GM21515 (cell line): Measurements from ENCODE around the gene FAM89A.

ENCODE experiments used
- ATAC-seq: cut with Tn5 transposase; IDR thresholded peaks from one replicate; pipeline ENCODE4 v1.9.1; 2021; ENCODE audit not compliant: unreplicated experiment

FAM89A gene

DNA sequence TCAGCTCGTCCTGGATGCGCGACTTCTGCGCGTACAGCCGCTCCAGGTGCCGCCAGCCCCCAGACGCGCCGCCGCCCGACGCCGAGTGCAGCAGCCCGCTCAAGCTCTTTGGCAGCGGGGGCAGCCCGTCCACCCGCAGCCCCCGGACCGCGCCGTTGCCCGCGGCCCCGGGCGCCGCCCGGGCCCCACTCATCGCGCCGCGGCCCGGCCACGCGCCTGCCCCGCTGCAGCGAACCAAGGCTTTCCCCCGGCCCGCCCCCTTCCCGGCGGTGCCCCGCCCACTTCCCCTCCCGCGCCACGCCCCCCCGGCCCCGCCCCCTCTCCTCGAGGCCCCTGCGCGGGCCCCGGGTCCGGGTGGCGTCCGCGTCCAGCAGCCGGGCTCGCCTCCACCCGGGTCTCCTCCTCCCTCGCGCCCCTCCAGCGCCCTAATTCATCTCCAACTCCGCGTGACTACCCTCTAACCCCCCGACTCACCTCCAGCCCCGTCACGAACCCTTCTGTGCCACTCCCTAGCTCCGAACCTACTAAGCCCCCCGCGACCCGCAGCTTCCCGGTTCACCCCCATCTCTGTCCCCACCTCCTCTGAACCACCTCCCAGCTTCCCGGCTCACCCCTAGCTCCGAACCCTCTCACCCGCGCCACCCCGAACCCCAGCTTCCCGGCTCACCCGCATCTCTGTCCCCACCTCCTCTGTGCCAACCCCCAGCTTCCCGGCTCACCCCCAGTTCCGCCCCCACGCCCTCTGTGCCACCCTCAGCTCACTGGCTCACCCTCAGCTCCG is at the start of gene FAM89A:
Gene FAM89A (minus strand): TSS at position 236 of the 781 bp plus-strand sequence. CDS start 43 bp downstream, at position 193.
- ATAC-seq = peak; percentile 66

DNA sequence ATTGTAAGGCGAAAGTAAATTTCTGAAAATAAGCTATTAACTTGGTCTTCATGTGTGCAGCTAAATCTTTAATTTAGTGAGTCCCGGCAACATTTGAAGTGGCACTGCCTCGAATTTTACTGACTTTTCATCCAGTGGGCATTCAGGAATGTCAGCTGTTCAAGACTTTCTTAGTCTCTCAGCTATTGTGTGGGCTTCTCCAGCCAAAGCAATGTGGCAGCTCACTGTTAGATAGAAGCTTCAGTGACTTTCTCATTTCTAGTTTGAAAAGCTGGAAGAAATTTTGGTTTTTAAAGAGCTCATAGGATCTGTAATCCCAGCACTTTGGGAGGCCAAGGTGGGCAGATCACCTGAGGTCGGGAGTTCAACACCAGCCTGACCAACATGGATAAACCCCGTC is 44.3 kb upstream of the FAM89A start:
- no peak for ATAC-seq

DNA sequence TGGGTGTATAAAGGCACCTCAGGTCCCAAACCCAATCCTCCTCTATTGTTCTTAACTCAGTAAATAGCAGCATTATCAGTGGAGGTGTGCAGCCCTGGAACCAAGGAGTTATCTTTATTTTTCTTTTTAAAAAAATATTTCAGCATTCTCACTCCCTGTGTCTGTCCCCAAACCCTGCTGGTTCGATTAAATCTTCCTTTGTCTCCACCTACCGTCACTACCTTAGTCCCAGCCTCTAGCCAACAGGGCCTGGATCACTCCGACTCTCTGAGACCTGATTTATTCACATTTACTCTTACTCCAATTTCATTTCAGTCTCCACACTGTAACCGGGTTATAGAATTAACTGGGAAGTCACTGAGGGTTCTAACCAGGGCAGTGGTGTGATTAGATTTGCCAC is 39.1 kb upstream of the FAM89A start:
- ATAC-seq = no peak

DNA sequence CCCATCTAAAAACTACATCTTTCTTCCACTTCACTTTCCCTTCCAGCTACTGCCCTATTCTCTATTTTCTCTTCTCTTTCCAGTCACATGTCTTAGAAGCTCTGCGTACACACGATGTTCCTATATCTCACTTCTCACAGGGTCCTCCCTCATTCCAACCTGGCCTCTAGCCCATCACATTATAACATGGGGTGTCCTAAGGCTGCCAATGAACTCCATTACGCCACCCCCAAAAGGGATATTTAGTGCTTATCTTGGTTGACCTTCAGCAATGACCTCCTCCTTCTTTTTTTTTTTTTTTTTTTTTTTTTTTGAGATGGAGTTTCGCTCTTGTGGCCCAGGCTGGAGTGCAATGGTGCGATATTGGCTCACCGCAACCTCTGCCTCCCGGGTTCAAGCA is 38.2 kb upstream of the FAM89A start:
- ATAC-seq = no peak

DNA sequence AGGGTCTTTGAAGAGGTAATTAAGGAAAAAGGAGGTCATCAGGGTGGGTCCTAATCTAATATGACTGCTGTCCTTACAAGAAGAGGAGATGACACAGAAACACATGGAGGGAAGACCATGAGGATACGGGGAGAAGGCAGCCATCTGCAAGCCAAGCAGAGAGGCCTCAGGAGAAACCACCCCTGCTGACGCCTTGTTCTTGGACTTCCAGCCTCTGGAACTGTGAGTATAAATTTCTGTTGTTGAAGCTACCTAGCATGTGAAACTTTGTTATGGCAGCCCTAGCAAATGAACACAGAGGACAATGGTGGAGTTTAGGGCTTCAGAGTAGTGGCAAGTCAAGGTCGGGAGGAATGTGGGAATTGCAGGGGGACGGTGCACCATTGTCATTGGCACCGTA is 36.7 kb upstream of the FAM89A start:
- ATAC-seq = no peak

DNA sequence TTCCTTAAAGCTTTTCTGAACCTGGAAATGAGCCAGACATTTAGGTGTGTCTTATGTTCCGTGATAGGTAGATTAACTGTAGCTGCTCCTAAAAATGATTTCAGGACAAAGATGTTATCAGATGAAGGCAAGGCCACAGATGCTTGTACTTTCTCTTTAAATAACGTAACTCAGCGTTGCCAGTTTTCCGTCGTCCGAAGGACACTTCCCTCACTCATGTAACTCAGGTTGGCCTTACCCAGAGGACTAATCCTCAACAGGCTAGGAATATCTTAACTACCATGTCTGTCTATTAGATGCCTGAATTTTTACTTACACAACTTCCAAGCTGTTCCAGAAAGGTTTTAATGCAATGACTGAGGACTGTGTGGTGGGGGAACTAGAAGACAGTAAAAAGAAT is 35.4 kb upstream of the FAM89A start:
- no peak for ATAC-seq

DNA sequence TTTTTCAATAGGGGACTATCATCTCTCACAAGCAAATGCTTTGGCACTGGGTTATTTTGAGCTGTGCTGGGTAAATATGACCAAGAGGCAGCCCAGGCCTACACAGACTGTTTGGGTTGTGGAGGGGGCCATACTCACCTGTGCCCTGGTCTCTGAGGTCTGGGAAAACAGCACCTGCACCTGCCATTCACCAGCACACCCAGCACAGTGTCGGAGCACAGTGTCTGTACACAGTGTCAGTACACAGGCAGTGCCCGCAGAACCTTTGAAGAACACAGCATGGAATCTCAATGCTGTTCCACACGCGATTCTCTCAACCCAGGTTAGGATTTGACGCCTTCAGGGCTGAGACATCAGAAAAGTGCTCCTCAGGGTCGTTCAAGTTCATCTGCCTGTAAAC is 35.0 kb upstream of the FAM89A start:
- ATAC-seq = no peak

DNA sequence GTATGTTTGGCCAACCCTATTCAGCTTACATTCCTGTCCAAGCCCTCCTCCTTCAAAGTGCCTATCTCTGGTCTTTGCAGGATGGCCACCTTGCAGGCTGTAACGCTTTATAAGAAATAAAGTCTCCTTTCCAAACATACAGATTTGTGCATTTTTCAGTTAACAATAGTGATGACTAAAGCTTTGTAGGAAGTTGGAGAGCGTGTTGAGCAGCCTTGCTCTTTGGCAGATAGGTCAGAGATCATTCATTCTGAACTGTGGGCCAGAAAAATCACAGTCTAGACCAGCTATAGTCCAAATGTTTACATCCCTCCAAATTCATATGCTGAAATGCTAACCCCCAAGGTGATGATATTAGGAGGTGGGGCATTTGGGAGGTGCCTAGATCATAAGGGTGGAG is 34.0 kb upstream of the FAM89A start:
- no peak for ATAC-seq

DNA sequence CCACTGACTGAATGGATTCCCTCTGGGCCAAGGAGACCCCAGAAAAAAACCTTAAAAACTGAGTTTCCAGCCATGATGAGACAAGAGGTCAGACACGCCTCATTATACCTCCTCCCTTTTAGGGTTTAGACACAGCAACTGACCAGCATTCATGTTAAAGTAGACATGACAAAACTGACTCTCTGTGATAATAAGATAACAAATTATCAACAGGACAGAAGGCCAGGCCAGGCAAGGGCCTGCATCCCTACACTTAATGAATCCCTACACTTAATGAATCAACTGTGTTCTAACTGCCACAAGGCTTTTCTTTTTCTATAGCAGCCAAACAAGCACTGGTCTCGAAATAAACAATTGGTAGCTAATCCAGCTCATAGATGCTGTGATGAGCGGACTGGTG is 33.3 kb upstream of the FAM89A start:
- ATAC-seq = no peak

DNA sequence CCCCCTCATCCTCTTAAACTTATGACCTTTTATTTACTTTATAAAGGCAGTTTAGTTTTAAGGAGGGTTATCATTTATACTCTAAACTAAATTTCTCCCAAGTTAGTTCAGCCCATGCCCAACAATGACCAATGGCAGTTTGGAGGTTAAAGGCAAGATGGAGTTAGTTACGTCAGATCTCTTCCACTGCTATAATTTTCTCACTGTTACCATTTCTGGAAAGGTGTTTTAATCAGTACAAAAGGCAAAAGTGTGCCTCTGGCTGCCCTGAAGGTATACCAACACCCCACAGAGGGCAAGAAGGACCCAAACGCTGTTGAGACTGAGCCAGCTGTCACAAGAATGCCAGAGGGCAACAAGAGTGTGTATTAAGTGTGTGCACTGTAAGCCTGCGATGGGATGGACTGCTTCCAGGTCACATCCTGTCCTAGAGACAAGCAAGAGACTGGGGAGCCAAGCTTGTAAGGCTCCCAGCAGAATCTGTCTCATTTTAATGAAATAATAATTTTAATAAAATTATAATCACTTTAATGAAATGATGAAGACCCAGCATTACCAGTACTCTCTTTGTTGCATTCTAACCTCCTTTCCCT is 32.5 kb upstream of the FAM89A start:
- no peak for ATAC-seq

DNA sequence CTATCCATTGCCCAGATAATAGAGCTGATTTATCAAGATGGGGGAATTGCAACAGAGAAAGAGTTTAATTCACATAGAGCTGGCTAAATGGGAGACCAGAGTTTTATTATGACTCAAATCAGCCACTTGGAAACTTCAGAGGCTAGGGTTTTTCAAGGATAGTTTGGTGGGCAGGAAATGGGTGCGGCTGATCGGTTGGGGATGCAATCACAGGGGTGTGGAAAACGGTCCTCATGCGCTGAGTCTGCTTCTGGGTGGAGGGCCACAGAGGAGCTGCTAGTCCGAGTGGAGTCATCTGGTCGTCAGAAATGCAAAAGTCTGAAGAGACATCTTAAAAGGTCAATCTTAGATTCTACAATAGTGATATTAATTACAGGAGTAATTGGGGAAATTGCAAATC is 32.0 kb upstream of the FAM89A start:
- ATAC-seq = no peak

DNA sequence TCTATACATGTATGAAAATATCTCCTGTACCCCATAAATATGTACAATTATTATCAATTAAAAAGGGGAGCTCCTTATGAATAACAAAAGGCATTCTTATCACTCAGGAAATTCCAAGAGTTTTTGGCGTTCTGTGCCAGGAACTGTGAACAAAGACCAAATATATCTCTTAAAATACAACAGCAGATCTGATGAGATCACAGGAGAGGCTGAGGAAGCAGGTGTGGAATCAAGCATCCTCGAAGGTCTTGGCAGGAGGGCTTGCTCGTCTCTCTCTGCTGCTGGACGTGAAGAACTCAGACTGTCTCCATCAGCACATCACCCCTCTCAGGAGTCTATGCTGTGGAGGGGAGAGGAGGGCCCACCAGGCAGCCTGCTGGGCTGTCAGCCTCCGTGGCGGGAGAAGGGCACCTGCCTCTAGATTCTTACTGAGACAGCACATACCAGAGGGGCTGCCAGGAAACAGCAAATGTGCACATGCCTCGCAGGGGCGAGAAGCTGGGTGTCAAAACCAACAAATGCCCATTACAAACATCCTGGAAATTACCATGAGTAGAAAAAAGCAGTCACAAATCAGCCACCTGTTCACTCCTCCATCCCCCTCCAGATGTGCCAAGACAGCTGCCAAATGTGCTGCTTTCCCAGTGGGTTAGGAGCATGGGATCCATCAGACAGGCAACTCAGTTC is 30.8 kb upstream of the FAM89A start:
- no peak for ATAC-seq

DNA sequence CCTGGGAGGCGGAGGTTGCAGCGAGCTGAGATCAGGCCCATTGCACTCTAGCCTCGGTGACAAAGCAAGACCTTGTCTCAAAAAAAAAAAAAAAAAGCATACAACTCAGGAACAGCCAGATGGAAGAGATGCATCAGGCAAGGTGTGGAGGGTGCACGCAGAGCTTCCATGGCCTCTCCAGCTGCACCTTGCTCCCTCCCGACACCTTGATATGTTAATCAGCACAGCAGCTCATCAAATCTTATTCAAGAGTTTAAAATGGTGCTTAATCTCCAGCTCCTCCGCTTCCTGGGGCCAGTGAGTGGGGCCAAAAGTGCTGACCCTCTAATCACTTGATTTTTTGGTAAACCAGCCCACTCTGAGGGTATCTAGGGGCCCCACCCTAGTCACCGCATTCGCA is 29.3 kb upstream of the FAM89A start:
- no peak for ATAC-seq

DNA sequence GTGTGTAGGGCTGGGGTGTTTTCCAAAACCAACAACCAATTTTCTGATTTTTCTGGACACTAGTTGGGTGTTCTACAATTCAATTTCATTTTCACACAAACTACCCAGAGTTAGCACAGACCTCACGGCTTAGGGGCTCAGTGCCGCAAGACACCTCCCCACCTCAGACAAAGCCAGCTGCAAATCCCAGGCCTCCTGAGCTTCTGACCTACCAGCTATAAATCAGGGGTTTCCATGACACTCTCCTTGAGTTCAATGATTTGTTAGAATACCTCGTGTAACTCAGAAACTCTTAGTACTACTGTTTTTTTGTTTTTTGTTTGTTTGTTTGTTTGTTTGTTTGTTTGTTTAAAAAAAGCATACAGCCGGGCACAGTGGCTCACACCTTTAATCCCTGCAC is 28.7 kb upstream of the FAM89A start:
- ATAC-seq = no peak

DNA sequence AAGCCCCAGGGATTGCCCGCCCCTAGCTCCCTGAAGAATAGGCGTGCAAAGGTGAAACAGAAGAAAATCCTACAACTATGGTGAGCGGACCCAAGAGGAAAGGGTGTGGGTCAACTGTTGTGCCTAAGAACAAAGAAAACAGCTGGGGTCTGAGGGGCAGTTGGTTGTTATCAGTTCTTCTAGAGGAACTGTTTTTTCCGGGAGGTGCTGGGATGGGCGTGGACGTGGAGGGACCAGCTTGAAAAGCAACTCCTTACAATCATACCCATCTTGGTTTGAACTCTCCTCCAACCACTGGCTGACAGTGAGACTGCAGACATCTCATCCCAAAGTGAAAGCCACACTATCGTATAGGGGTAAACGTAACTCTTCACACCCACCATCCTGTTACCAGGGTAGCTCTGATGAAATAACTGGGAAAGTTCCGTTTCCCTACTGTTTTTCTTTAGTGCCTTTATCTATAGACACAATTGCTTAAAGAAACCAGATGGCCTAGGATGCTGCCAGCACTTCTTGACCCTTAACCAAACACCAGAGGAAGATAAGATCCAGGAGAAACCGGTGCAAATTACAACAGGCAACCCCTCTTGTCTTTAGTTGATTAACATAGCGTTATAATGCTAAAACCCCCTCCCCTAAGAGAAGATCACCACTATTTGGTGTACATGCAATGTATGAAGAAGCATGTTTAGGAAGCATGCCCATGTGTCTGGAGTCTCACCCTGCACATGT is 25.6 kb upstream of the FAM89A start:
- ATAC-seq = no peak

DNA sequence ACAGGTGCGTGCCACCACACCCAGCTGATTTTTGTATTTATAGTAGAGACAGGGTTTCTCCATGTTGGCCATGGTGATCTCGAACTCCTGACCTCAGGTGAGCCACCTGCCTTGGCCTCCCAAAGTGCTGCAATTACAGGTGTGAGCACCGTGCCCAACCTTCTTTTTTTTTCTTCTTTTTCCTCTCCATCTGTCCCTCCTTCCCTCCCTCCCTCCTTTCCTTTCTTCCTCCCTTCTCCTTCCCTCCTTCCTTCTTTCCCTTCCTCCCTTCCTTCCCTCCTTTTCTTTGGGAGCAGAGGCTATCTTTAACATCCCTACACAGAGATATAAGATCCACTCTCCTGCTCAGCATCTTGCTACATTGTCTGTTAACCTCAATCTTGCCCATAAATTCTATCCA is 24.4 kb upstream of the FAM89A start:
- no peak for ATAC-seq

DNA sequence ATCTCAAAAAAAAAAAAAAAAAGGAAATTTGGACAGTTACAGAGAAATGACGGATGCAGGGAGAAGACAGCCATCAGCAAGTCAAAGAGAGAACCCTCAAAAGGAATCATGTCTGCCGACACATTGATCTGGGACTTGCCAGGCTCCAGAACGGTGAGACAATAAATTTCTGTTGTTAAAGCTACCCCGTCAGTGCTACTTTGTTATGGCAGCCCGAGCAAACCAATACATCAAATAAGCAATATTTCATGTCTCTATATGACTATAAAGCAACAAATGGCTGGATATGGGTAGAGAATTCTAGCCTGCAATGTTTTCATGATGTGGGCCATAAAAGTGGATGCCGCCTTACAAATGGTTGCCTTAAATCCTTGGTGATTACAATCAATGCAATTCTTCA is 23.3 kb upstream of the FAM89A start:
- no peak for ATAC-seq

DNA sequence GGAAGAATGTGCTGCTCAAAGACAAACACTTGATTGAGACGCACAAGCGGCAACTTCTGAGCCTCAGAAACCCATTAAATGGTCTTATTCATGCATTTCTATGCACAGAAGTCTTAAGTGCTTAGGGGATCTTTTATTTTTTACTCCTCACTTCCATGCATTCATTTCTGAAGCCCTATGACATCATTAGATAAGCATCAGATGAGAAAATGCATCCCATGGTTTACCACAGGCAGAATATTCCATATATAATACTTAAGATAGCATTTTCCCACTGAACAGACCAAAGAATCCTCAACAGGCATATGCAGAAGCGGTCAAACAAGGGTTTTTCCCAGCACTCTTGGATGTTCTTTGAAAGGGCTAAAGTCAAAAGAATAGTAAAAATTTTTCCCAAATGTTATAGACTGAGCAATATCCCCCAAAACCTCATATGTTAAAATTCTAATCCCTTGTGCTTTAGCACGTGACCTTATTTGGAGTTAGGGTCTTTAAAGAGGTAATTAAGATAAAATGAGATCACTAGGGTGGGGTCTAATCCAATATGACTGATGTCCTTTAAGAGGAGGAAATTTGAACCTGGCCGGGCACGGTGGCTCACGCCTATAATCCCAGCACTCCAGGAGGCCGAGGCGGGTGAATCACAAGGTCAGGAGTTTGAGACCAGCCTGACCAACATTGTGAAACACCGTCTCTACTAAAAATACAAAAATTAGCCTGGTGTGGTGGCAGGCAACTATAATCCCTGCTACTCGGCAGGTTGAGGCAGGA is 22.6 kb upstream of the FAM89A start:
- no peak for ATAC-seq

DNA sequence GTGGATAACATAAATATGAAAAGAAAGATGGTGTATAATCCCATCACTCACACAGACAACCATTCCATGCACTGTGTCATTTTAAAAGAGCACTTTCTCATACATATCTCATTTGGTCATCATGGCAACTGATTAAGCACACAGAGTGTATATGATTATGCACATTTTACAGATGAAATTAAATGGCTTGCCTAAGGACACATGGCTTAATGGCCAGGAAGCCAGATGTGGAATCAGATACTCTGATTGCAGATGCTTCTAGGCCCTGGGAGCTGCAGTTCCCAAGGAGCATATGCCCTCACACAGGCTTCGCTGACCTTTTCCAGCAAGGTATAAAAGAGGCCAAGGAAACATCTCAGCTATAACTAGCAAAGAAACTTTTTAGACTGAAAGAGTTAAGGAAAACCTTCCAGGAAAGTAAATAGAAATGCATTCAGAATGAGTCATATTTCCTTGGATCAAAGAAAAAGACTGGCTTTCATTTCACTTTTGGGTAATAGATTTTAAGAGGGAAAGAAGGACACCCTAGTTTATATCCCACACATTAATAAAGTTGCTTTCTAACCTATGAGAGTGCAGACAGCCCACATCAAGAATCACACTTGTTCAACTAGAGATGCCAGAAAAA is 19.6 kb upstream of the FAM89A start:
- ATAC-seq = no peak

DNA sequence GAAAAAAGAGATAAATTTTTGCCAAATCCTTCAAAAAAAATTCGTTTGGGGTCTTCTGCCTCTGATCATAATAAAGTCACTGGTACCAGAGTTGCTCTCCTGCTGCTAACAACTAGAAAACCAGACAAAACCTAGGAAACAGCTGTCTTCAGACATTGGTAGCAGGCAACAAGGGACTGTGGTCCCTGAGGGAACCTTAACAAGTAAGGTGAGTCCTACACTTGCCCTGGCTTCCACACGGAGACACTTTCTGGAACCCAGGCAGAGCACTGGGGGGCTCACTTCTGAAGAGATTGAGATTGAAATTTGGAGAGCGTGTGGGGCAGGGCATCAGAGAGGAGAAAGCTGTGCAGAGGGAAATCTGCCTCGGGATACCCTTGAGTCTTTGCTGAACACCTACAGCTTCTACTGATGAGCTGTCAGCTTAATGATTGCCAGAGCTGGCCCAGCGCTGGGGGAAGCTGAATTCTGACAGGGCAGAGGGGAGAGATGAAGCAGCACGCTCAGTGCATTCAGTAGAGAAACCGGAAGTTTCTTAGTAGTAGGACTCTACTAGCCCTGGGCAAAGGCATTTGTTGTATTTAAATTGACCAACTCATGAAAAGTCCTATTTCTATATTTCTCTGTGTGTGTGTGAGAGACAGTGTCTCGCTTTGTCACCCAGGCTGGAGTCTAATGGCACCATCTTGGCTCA is 18.5 kb upstream of the FAM89A start:
- ATAC-seq = no peak
